Panc1 (cell line): ENCODE data around the gene E2F2. TPM values are rescaled to one million over a fixed set of nuclear protein-coding genes. Genes with fewer than 3 reads are reported as not detected.
A peak's percentile ranks its signal among the peaks of the same experiment; 100 is the strongest.

Source experiments
- ATAC-seq: fragments of 200-7000 bp; cut with Tn5 transposase; 2 replicates; pipeline ENCODE4 v1.9.1; 2020; ENCODE audit warnings: mild to moderate bottlenecking, moderate library complexity
- BruUV-seq: library from RNA; stranded (reverse); fragments of 400-500 nt; replicated peaks from 2 replicates; lab custom pipeline; 2021; lab: Mats Ljungman, UMichigan
- CTCF ChIA-PET: fragments of 300-600 bp; sonication (Branson Sonifier 250); formaldehyde crosslinking; loops from one replicate; lab custom pipeline; 2022; ENCODE audit warnings: antibody characterized with exemption; lab: Charles Lee
- POLR2A ChIA-PET: fragments of 300-600 bp; sonication (Branson Sonifier 250); formaldehyde crosslinking; loops from one replicate; lab custom pipeline; 2022; ENCODE audit warnings: antibody characterized with exemption; lab: Charles Lee
- DNase-seq: peaks from one replicate; pipeline ENCODE4 v3.0.0-alpha.2; 2010; ENCODE audit warnings: low read depth, low spot score
- H3K27ac ChIP-seq: 2 replicates; pipeline ENCODE4 v1.5.1; 2011; ENCODE audit warnings: mild to moderate bottlenecking, low read length, inconsistent platforms
- H3K27me3 ChIP-seq: fragments of 200-500 bp; sonication (Bioruptor generic); 2 replicates; pipeline ENCODE4 v1.6.0; 2014; ENCODE audit warnings: low read length, inconsistent platforms; ENCODE audit not compliant: control insufficient read depth, insufficient read depth
- H3K36me3 ChIP-seq: fragments of 200-500 bp; sonication (Bioruptor generic); 2 replicates; pipeline ENCODE4 v1.5.1; 2014; ENCODE audit warnings: inconsistent platforms, mild to moderate bottlenecking, low read length, moderate library complexity; ENCODE audit not compliant: control insufficient read depth, insufficient read depth
- H3K4me1 ChIP-seq: 2 replicates; pipeline ENCODE4 v1.5.1; 2011; ENCODE audit warnings: inconsistent platforms, mild to moderate bottlenecking, low read length, moderate library complexity; ENCODE audit not compliant: control insufficient read depth, insufficient read depth
- H3K4me3 ChIP-seq, 2 experiments: 2 replicates each; pipeline ENCODE4 v1.5.1; 2011 to 2012; ENCODE audit warnings: low read depth in 2 of 2, low read length in 2 of 2, mild to moderate bottlenecking in 2 of 2, inconsistent platforms in 1 of 2, moderate library complexity in 1 of 2
- H3K9me3 ChIP-seq: fragments of 200-500 bp; sonication (Bioruptor generic); 2 replicates; pipeline ENCODE4 v1.5.1; 2014; ENCODE audit warnings: low read depth, mild to moderate bottlenecking, inconsistent platforms, low read length, moderate library complexity; ENCODE audit not compliant: control insufficient read depth, insufficient read depth
- POLR2AphosphoS5 ChIP-seq: IDR thresholded peaks from 2 replicates; pipeline ENCODE4 v1.6.1; 2012; ENCODE audit warnings: mild to moderate bottlenecking, low read depth, low read length, moderate library complexity
- REST ChIP-seq, 2 experiments: IDR thresholded peaks; 2 replicates each; pipeline ENCODE4 v1.6.1; 2011 to 2012; ENCODE audit warnings: low read depth in 2 of 2, control low read depth in 1 of 2, low read length in 1 of 2, mild to moderate bottlenecking in 1 of 2, moderate library complexity in 1 of 2; ENCODE audit not compliant: insufficient read depth in 1 of 2
- SIN3A ChIP-seq: IDR thresholded peaks from 2 replicates; pipeline ENCODE4 v1.6.1; 2012; ENCODE audit warnings: low read depth, mild to moderate bottlenecking, low read length, moderate library complexity, borderline replicate concordance; ENCODE audit not compliant: insufficient read depth
- TCF7L2 ChIP-seq: IDR thresholded peaks from 2 replicates; pipeline ENCODE4 v1.6.1; 2011; ENCODE audit warnings: mild to moderate bottlenecking, low read depth, low read length, inconsistent platforms
- in situ Hi-C: cut with HindIII; loops from 2 replicates; pipeline ENCODE4 v1.10.0; 2016; ENCODE audit warnings: low sequenced_read_pairs, low pct_unique_long_range_greater_than_20kb
- intact Hi-C: fragments of 100-400 bp; cut with micrococcal nuclease; formaldehyde crosslinking; loops from one replicate; pipeline ENCODE4 v1.10.0; 2022; ENCODE audit not compliant: unreplicated experiment
- total RNA-seq: library from RNA; stranded (reverse); gene quantifications from one replicate; pipeline ENCODE4 v1.2.1, GENCODE V29; 2021; ENCODE audit not compliant: unreplicated experiment
- TF ChIP-seq, protein P1 (sequence below): fragments of 450-650 bp; IDR thresholded peaks from 2 replicates; pipeline ENCODE4 v1.5.1; 2017; ENCODE audit warnings: mild to moderate bottlenecking

The E2F2 gene
- total RNA-seq, 1 experiment from 2014 or later = 9.5 TPM

- ATAC-seq = no peak
- in situ Hi-C loops = no loop called here
- TF ChIP-seq POLR2AphosphoS5 = no peak
- TF ChIP-seq, protein P1, sequence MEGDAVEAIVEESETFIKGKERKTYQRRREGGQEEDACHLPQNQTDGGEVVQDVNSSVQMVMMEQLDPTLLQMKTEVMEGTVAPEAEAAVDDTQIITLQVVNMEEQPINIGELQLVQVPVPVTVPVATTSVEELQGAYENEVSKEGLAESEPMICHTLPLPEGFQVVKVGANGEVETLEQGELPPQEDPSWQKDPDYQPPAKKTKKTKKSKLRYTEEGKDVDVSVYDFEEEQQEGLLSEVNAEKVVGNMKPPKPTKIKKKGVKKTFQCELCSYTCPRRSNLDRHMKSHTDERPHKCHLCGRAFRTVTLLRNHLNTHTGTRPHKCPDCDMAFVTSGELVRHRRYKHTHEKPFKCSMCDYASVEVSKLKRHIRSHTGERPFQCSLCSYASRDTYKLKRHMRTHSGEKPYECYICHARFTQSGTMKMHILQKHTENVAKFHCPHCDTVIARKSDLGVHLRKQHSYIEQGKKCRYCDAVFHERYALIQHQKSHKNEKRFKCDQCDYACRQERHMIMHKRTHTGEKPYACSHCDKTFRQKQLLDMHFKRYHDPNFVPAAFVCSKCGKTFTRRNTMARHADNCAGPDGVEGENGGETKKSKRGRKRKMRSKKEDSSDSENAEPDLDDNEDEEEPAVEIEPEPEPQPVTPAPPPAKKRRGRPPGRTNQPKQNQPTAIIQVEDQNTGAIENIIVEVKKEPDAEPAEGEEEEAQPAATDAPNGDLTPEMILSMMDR = no peak
- TF ChIP-seq TCF7L2 = no peak
- no peak; the same call in 1 of the 2 replicates for TF ChIP-seq SIN3A
- no peak for TF ChIP-seq REST (IDR thresholded peaks at IDR 0.05; ENCODE audit: insufficient read depth in 1 of 2, low read depth in 2 of 2, low read length in 1 of 2)
- peak overlapping the region; percentile 88 for H3K27ac ChIP-seq
- H3K4me1 ChIP-seq = peaks cover 68% of the 10 kb centered on the region
- POLR2A ChIA-PET = interaction anchor here (0.5 kb wide), 1 partner anchor 12 kb away, joined by 4 read pairs; no protein-coding TSS in a partner anchor
- intact Hi-C loops = no loop called here
- H3K36me3 ChIP-seq = peaks cover 6% of the 10 kb centered on the region; the same call in 1 of the 2 replicates
- no peak for DNase-seq
- no peaks in the 10 kb centered on the region for H3K27me3 ChIP-seq
- CTCF ChIA-PET = no interaction called here
- H3K4me3 ChIP-seq = peak overlapping the region; percentile 94 to 98
- H3K9me3 ChIP-seq = no peaks in the 10 kb centered on the region
- BruUV-seq = no TSS peak
These were observed 27.3 kb upstream of the E2F2 start for GRCh38 chr1:23558140-23558871.

DNA sequence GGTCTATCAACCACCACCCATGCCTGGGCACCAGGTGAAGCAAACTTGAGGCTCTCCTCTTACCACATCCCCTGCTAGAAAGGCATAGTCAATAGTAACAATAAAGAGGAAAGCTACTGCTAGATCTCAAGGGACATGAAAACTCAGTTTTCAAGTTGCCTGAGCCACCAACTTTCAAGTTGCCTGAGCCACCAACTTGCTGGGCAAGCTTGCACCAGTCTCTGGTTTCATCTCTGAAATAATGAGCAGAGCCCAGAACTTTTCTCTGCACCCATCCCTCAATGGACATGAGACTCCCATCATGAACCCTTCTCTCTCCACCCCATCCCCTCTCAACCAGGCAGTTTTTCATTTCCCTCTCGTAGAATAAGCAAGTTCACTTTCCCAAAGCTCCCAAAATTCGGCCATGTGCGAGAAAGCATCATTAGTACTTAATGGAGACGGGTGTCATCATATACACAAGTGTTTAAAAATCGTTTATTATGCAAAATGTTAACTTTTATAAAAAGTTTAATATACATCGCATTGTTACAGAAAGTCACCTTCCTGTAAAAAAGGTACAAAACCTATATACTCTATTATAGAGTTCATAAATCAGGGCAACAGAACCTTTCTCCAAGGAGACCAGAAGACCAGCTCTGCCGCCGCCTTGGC lies 26.6 kb upstream of the E2F2 start:
- CTCF ChIA-PET = interaction anchor here (0.6 kb wide), 1 partner anchor 276 kb away, joined by 3 read pairs; no protein-coding TSS in a partner anchor
- POLR2A ChIA-PET = no interaction called here
- intact Hi-C loops = no loop called here
- in situ Hi-C loops = no loop called here
- Histone ChIP-seq H3K27ac (peak overlapping the region; percentile 88), H3K27me3 (no peaks in the 10 kb centered on the region), H3K9me3 (no peaks in the 10 kb centered on the region), H3K4me3 (peak overlapping the region; percentile 94 to 98), H3K4me1 (peaks cover 63% of the 10 kb centered on the region), H3K36me3 (peaks cover 6% of the 10 kb centered on the region; the same call in 1 of the 2 replicates)
- TF ChIP-seq POLR2AphosphoS5 (no peak), SIN3A (no peak), REST (IDR thresholded peaks at IDR 0.05; ENCODE audit: insufficient read depth in 1 of 2, low read depth in 2 of 2, low read length in 1 of 2) (no peak), TCF7L2 (no peak)
- TF ChIP-seq, protein P1 = no peak
- DNase-seq (no peak), ATAC-seq (no peak)
- no TSS peak for BruUV-seq
